ENCODE data around the gene RAB11FIP4. TPM values are rescaled to one million over a fixed set of nuclear protein-coding genes. Genes with fewer than 3 reads are reported as not detected.

Gene RAB11FIP4
- total and polyA plus RNA-seq, 2 of the 13 experiments (the other 11 are each of a cell fraction or from before 2014, with no cell fraction given), result 28.0 to 89.3 TPM

DNA sequence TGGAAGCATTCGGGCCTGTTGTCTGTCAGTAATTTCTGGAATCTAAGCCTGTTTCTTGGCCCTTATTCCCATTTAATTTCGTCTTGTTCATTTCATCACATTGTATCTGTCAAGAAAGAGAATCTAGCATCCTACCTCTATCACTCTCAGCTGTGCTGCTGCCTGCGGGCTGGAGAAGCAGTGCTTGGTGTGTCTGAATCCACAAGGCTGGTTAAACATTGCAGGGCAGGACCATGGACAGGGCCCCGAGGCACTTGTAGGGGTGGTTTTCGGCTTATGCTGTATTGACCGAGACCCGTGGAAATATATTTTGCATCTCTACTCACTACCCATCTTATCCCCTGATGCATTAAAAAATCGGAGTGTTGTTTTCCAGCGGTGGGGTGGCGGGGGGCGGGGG is 3.1 kb downstream of the RAB11FIP4 start (continued):
- TF ChIP-seq, protein P1, sequence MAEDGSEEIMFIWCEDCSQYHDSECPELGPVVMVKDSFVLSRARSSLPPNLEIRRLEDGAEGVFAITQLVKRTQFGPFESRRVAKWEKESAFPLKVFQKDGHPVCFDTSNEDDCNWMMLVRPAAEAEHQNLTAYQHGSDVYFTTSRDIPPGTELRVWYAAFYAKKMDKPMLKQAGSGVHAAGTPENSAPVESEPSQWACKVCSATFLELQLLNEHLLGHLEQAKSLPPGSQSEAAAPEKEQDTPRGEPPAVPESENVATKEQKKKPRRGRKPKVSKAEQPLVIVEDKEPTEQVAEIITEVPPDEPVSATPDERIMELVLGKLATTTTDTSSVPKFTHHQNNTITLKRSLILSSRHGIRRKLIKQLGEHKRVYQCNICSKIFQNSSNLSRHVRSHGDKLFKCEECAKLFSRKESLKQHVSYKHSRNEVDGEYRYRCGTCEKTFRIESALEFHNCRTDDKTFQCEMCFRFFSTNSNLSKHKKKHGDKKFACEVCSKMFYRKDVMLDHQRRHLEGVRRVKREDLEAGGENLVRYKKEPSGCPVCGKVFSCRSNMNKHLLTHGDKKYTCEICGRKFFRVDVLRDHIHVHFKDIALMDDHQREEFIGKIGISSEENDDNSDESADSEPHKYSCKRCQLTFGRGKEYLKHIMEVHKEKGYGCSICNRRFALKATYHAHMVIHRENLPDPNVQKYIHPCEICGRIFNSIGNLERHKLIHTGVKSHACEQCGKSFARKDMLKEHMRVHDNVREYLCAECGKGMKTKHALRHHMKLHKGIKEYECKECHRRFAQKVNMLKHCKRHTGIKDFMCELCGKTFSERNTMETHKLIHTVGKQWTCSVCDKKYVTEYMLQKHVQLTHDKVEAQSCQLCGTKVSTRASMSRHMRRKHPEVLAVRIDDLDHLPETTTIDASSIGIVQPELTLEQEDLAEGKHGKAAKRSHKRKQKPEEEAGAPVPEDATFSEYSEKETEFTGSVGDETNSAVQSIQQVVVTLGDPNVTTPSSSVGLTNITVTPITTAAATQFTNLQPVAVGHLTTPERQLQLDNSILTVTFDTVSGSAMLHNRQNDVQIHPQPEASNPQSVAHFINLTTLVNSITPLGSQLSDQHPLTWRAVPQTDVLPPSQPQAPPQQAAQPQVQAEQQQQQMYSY (CRISPR knock-in tag; IDR thresholded peaks at IDR 0.05), result no peak
- TF ChIP-seq ZNF331 (CRISPR knock-in tag; IDR thresholded peaks at IDR 0.05) (peak; percentile 97), NFIC (IDR thresholded peaks at IDR 0.05; ENCODE audit: low read length) (no peak), SYNCRIP (IDR thresholded peaks at IDR 0.05; ENCODE audit: insufficient read depth, low read depth, low read length) (no peak), ELF1 (CRISPR knock-in tag; IDR thresholded peaks at IDR 0.05) (no peak), RFX1 (IDR thresholded peaks at IDR 0.05) (no peak), HHEX (CRISPR knock-in tag; IDR thresholded peaks at IDR 0.05) (no peak), ZNF30 (CRISPR knock-in tag; IDR thresholded peaks at IDR 0.05) (no peak), ZNF883 (CRISPR knock-in tag; IDR thresholded peaks at IDR 0.05; ENCODE audit: not compliant biosample characterization) (no peak), ONECUT2 (CRISPR knock-in tag; IDR thresholded peaks at IDR 0.05) (0 out of 2 replicates have a peak, but pooled peaks have one; percentile 34), SNAPC2 (CRISPR knock-in tag; IDR thresholded peaks at IDR 0.05) (no peak), FOXJ3 (CRISPR knock-in tag; IDR thresholded peaks at IDR 0.05; ENCODE audit: borderline replicate concordance) (no peak), ZNF143 (CRISPR knock-in tag; IDR thresholded peaks at IDR 0.05) (no peak), ZNF839 (CRISPR knock-in tag; IDR thresholded peaks at IDR 0.05; ENCODE audit: borderline replicate concordance) (no peak), HOXA5 (CRISPR knock-in tag; IDR thresholded peaks at IDR 0.05) (peak; percentile 89)
- TF ChIP-seq, protein P2, sequence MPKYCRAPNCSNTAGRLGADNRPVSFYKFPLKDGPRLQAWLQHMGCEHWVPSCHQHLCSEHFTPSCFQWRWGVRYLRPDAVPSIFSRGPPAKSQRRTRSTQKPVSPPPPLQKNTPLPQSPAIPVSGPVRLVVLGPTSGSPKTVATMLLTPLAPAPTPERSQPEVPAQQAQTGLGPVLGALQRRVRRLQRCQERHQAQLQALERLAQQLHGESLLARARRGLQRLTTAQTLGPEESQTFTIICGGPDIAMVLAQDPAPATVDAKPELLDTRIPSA (CRISPR knock-in tag; IDR thresholded peaks at IDR 0.05; ENCODE audit: borderline replicate concordance), result no peak
- TF ChIP-seq, protein P3, sequence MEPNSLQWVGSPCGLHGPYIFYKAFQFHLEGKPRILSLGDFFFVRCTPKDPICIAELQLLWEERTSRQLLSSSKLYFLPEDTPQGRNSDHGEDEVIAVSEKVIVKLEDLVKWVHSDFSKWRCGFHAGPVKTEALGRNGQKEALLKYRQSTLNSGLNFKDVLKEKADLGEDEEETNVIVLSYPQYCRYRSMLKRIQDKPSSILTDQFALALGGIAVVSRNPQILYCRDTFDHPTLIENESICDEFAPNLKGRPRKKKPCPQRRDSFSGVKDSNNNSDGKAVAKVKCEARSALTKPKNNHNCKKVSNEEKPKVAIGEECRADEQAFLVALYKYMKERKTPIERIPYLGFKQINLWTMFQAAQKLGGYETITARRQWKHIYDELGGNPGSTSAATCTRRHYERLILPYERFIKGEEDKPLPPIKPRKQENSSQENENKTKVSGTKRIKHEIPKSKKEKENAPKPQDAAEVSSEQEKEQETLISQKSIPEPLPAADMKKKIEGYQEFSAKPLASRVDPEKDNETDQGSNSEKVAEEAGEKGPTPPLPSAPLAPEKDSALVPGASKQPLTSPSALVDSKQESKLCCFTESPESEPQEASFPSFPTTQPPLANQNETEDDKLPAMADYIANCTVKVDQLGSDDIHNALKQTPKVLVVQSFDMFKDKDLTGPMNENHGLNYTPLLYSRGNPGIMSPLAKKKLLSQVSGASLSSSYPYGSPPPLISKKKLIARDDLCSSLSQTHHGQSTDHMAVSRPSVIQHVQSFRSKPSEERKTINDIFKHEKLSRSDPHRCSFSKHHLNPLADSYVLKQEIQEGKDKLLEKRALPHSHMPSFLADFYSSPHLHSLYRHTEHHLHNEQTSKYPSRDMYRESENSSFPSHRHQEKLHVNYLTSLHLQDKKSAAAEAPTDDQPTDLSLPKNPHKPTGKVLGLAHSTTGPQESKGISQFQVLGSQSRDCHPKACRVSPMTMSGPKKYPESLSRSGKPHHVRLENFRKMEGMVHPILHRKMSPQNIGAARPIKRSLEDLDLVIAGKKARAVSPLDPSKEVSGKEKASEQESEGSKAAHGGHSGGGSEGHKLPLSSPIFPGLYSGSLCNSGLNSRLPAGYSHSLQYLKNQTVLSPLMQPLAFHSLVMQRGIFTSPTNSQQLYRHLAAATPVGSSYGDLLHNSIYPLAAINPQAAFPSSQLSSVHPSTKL (CRISPR knock-in tag; IDR thresholded peaks at IDR 0.05), result peak; percentile 55
- TF ChIP-seq, protein P4, sequence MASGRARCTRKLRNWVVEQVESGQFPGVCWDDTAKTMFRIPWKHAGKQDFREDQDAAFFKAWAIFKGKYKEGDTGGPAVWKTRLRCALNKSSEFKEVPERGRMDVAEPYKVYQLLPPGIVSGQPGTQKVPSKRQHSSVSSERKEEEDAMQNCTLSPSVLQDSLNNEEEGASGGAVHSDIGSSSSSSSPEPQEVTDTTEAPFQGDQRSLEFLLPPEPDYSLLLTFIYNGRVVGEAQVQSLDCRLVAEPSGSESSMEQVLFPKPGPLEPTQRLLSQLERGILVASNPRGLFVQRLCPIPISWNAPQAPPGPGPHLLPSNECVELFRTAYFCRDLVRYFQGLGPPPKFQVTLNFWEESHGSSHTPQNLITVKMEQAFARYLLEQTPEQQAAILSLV (CRISPR knock-in tag; IDR thresholded peaks at IDR 0.05; ENCODE audit: borderline replicate concordance), result no peak
- TF ChIP-seq, protein P5, sequence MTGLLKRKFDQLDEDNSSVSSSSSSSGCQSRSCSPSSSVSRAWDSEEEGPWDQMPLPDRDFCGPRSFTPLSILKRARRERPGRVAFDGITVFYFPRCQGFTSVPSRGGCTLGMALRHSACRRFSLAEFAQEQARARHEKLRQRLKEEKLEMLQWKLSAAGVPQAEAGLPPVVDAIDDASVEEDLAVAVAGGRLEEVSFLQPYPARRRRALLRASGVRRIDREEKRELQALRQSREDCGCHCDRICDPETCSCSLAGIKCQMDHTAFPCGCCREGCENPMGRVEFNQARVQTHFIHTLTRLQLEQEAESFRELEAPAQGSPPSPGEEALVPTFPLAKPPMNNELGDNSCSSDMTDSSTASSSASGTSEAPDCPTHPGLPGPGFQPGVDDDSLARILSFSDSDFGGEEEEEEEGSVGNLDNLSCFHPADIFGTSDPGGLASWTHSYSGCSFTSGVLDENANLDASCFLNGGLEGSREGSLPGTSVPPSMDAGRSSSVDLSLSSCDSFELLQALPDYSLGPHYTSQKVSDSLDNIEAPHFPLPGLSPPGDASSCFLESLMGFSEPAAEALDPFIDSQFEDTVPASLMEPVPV (CRISPR knock-in tag; IDR thresholded peaks at IDR 0.05), result no peak
- TF ChIP-seq, protein P6, sequence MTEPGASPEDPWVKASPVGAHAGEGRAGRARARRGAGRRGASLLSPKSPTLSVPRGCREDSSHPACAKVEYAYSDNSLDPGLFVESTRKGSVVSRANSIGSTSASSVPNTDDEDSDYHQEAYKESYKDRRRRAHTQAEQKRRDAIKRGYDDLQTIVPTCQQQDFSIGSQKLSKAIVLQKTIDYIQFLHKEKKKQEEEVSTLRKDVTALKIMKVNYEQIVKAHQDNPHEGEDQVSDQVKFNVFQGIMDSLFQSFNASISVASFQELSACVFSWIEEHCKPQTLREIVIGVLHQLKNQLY (CRISPR knock-in tag; IDR thresholded peaks at IDR 0.05), result no peak

Measured in HepG2 (cell line).